GM20431 (cell line): ENCODE measurements around the gene CDHR2.
"Not testable (repeated sequence)": the region's sequence is repeated elsewhere in the genome, so short reads cannot be mapped to it uniquely, and the experiment has no call there.

Experiments
- in situ Hi-C: fragments of 300-500 bp; cut with MseI, MboI; formaldehyde crosslinking; loops from one replicate; pipeline ENCODE4 v1.15.0; 2020; ENCODE audit warnings: low sequenced_read_pairs; ENCODE audit not compliant: unreplicated experiment

The CDHR2 gene

GRCh38 chr5:176590035-176590717 is 41.0 kb downstream of the CDHR2 start:
- in situ Hi-C loops: no loop called here

GRCh38 chr5:176591667-176592066 is 42.5 kb downstream of the CDHR2 start:
- in situ Hi-C loops: not testable (repeated sequence)

GRCh38 chr5:176592573-176592972 is 43.4 kb downstream of the CDHR2 start:
- in situ Hi-C loops: no loop called here

- in situ Hi-C loops: no loop called here
Measured at GRCh38 chr5:176593273-176593869, 44.2 kb downstream of the CDHR2 start.

GRCh38 chr5:176594554-176594953 is 45.4 kb downstream of the CDHR2 start:
- in situ Hi-C loops: no loop called here

GRCh38 chr5:176595386-176595943 is 46.3 kb downstream of the CDHR2 start:
- in situ Hi-C loops: no loop called here

- in situ Hi-C loops: no loop called here
Measured at GRCh38 chr5:176596069-176596644, 47.0 kb downstream of the CDHR2 start.

- in situ Hi-C loops: no loop called here
Measured at GRCh38 chr5:176596689-176597416, 47.7 kb downstream of the CDHR2 start.

GRCh38 chr5:176597417-176598389 is 48.6 kb downstream of the CDHR2 start:
- in situ Hi-C loops: no loop called here

GRCh38 chr5:176599749-176600430 is 50.7 kb downstream of the CDHR2 start:
- in situ Hi-C loops: not testable (repeated sequence)

- in situ Hi-C loops: no loop called here
Measured at GRCh38 chr5:176601901-176602482, 52.9 kb downstream of the CDHR2 start.

GRCh38 chr5:176603091-176603490 is 53.9 kb downstream of the CDHR2 start:
- in situ Hi-C loops: no loop called here

GRCh38 chr5:176606032-176606431 is 56.9 kb downstream of the CDHR2 start:
- in situ Hi-C loops: no loop called here

- in situ Hi-C loops: no loop called here
Measured at GRCh38 chr5:176606875-176607274, 57.7 kb downstream of the CDHR2 start.

- in situ Hi-C loops: no loop called here
Measured at GRCh38 chr5:176608142-176608705, 59.1 kb downstream of the CDHR2 start.

GRCh38 chr5:176608937-176609723 is 60.0 kb downstream of the CDHR2 start:
- in situ Hi-C loops: no loop called here

- in situ Hi-C loops: no loop called here
Measured at GRCh38 chr5:176609724-176610434, 60.7 kb downstream of the CDHR2 start, which contains the start of gene GPRIN1. Gene GPRIN1, minus strand, starts transcription at chr5:176610156. Its CDS starts 10,322 bp downstream, at chr5:176599834.
